ENCODE data around the gene TF.
A peak's percentile ranks its signal among the peaks of the same experiment; 100 is the strongest.

The TF gene

GRCh38 chr3:133792171-133792763, 46.1 kb downstream of the TF start:
- peak; percentile 4 for DNase-seq
- in situ Hi-C loops (cut with HindIII; ENCODE audit: low pct_ligation_motif_present, low pct_unique_long_range_greater_than_20kb, low sequenced_read_pairs), result no loop called here

- no peak for DNase-seq
- in situ Hi-C loops (cut with HindIII; ENCODE audit: low pct_ligation_motif_present, low pct_unique_long_range_greater_than_20kb, low sequenced_read_pairs), result no loop called here
Observed at GRCh38 chr3:133797396-133798105, 51.4 kb downstream of the TF start.

GRCh38 chr3:133799794-133800585, 53.8 kb downstream of the TF start:
- DNase-seq, result no peak
- in situ Hi-C loops (cut with HindIII; ENCODE audit: low pct_ligation_motif_present, low pct_unique_long_range_greater_than_20kb, low sequenced_read_pairs), result no loop called here

- no peak for DNase-seq
- in situ Hi-C loops (cut with HindIII; ENCODE audit: low pct_ligation_motif_present, low pct_unique_long_range_greater_than_20kb, low sequenced_read_pairs), result no loop called here
Observed at GRCh38 chr3:133803469-133803868, 57.3 kb downstream of the TF start.

- no peak for DNase-seq
- in situ Hi-C loops (cut with HindIII; ENCODE audit: low pct_ligation_motif_present, low pct_unique_long_range_greater_than_20kb, low sequenced_read_pairs), result no loop called here
Observed at GRCh38 chr3:133804896-133805295, 58.7 kb downstream of the TF start.

GRCh38 chr3:133805384-133805701, 59.1 kb downstream of the TF start:
- in situ Hi-C loops (cut with HindIII; ENCODE audit: low pct_ligation_motif_present, low pct_unique_long_range_greater_than_20kb, low sequenced_read_pairs), result no loop called here

GRCh38 chr3:133805702-133806475, 59.7 kb downstream of the TF start, which contains the start of gene SRPRB:
Gene SRPRB (plus strand): TSS chr3:133805815. CDS start chr3:133805849, 34 bp downstream.
- in situ Hi-C loops (cut with HindIII; ENCODE audit: low pct_ligation_motif_present, low pct_unique_long_range_greater_than_20kb, low sequenced_read_pairs), result no loop called here

More at GRCh38 chr3:133805384-133805701, 59.1 kb downstream of the TF start:
- no peak for DNase-seq

GRCh38 chr3:133812872-133813271, 66.7 kb downstream of the TF start:
- in situ Hi-C loops (cut with HindIII; ENCODE audit: low pct_ligation_motif_present, low pct_unique_long_range_greater_than_20kb, low sequenced_read_pairs), result no loop called here
- no peak for DNase-seq

More at GRCh38 chr3:133805702-133806475, 59.7 kb downstream of the TF start, which contains the start of gene SRPRB:
- DNase-seq, result peak; percentile 89

- in situ Hi-C loops (cut with HindIII; ENCODE audit: low pct_ligation_motif_present, low pct_unique_long_range_greater_than_20kb, low sequenced_read_pairs), result no loop called here
Observed at GRCh38 chr3:133815386-133815785, 69.2 kb downstream of the TF start.

GRCh38 chr3:133820129-133820528, 73.9 kb downstream of the TF start:
- no peak for DNase-seq
- in situ Hi-C loops (cut with HindIII; ENCODE audit: low pct_ligation_motif_present, low pct_unique_long_range_greater_than_20kb, low sequenced_read_pairs), result no loop called here

More at GRCh38 chr3:133815386-133815785, 69.2 kb downstream of the TF start:
- DNase-seq, result no peak

- in situ Hi-C loops (cut with HindIII; ENCODE audit: low pct_ligation_motif_present, low pct_unique_long_range_greater_than_20kb, low sequenced_read_pairs), result no loop called here
- DNase-seq, result peak; percentile 26
Observed at GRCh38 chr3:133820889-133821675, 74.9 kb downstream of the TF start.

GRCh38 chr3:133821767-133822638, 75.8 kb downstream of the TF start:
- in situ Hi-C loops (cut with HindIII; ENCODE audit: low pct_ligation_motif_present, low pct_unique_long_range_greater_than_20kb, low sequenced_read_pairs), result no loop called here

GRCh38 chr3:133824961-133825485, 78.8 kb downstream of the TF start:
- in situ Hi-C loops (cut with HindIII; ENCODE audit: low pct_ligation_motif_present, low pct_unique_long_range_greater_than_20kb, low sequenced_read_pairs), result no loop called here
- no peak for DNase-seq

More at GRCh38 chr3:133821767-133822638, 75.8 kb downstream of the TF start:
- DNase-seq, result peak; percentile 63

GRCh38 chr3:133825969-133826727, 80.0 kb downstream of the TF start:
- in situ Hi-C loops (cut with HindIII; ENCODE audit: low pct_ligation_motif_present, low pct_unique_long_range_greater_than_20kb, low sequenced_read_pairs), result no loop called here
- no peak for DNase-seq

GRCh38 chr3:133827136-133827535, 80.9 kb downstream of the TF start:
- DNase-seq, result no peak
- in situ Hi-C loops (cut with HindIII; ENCODE audit: low pct_ligation_motif_present, low pct_unique_long_range_greater_than_20kb, low sequenced_read_pairs), result no loop called here

- in situ Hi-C loops (cut with HindIII; ENCODE audit: low pct_ligation_motif_present, low pct_unique_long_range_greater_than_20kb, low sequenced_read_pairs), result no loop called here
Observed at GRCh38 chr3:133827684-133828083, 81.5 kb downstream of the TF start.

More at GRCh38 chr3:133827684-133828083, 81.5 kb downstream of the TF start:
- DNase-seq, result no peak

Measured in ACHN (cell line).